ENCODE results near the gene TAF3.
"Not testable (repeated sequence)": the region's sequence is repeated elsewhere in the genome, so short reads cannot be mapped to it uniquely, and the experiment has no call there.

Gene TAF3

GRCh38 chr10:7984325-7984724, 166.0 kb downstream of the TAF3 start:
- no peak for DNase-seq

DNA sequence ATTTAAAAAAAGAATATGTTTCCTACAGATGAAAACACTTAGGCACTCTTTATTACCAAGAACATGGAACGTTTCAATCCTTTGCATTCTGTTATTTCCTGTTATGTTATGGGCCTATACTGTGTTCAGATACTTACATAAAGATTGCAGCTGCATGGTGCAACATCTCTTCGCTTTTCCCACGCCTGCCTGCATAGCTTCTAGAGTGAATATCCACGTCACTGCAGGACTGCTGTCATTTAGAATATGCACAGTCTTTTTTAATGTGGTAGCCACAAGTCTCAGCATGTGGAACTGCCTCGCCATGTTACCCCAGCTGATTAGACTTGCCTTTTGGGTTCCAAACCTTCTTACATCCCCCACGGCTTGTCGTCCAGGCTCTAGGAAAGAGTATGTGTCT, 166.6 kb downstream of the TAF3 start:
- DNase-seq = peak; percentile 68

- DNase-seq = peak; percentile 53
These were observed 168.5 kb downstream of the TAF3 start for GRCh38 chr10:7986851-7987250.

GRCh38 chr10:7988989-7989388, 170.7 kb downstream of the TAF3 start:
- no peak for DNase-seq

DNA sequence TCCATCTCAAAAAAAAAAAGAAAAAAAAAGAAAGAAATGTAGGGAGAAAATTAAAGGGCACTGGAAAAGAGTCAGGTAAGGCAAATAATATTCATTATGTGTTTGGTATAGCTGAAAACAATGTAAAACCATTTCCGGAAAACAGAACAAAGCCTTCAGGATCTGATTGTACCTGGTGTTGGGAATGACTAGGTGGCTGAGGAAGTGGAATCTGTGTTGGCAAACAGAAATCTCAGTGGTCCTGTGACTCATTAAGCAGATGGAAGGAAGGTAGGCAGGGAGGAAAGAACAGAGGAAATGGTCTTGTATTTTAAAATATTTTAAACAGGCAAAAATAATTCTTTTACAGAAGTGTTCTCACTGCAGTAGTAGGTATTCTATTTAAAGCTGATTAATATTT, 180.5 kb downstream of the TAF3 start:
- no peak for DNase-seq

GRCh38 chr10:8004469-8005000, 186.2 kb downstream of the TAF3 start:
- DNase-seq = no peak

DNA sequence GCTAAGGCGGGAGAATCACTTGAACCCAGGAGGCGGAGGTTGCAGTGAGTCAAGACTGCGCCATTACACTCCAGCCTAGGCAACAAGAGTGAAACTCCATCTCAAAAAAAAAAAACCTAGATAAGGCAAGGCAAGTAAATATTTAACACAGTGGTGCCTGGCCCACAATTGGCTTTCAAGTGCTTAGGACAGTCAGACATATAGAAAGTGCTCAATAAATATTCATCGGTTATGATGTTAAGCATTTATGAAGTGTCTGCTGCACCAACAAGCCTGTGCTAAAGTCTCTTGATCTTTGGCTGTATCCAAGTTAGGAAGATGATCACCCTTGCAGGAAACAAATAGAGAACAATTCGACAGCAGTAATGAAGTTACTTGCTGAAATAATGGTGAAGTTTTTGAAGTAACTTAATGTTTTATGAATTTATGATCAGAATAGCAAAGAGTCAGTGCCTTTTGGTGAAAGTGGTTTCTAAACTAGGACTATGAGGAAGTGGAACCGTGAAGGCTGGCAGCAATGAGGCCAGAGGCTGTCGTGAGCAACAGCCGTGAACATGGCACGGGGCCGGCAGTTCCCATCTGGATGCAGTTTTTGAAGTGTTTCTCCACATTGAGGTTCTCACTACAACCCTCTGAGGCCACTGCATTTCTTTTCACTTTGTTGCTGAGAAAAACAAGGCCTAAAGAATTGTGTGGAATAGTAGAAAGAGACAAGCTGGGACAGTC, 188.1 kb downstream of the TAF3 start:
- no peak for DNase-seq

- no peak for DNase-seq
These were observed 190.7 kb downstream of the TAF3 start for GRCh38 chr10:8009031-8009430.

DNA sequence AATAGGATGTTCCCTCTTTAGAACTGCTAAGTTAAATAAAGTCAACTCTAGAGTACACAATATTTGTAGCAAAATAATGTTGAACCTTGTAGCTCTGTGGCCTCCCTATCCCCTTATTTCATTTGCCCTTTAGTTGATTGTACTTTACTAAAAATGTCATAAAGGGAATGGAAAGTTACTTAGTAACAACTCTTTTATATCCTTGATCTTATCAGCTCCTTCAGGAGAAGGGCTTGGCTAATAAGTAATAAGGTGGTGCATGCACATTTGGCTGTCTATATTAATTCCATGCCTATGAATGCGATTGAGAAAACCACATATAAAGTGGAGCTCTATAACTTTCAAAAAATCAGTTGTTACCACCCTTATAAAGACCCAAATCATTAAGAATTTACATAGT, 194.7 kb downstream of the TAF3 start:
- no peak for DNase-seq

GRCh38 chr10:8013619-8014018, 195.3 kb downstream of the TAF3 start:
- DNase-seq = no peak

- no peak for DNase-seq
These were observed 196.3 kb downstream of the TAF3 start for GRCh38 chr10:8014649-8015048.

- peak; percentile 33 for DNase-seq
These were observed 199.0 kb downstream of the TAF3 start for GRCh38 chr10:8017277-8017676.

DNA sequence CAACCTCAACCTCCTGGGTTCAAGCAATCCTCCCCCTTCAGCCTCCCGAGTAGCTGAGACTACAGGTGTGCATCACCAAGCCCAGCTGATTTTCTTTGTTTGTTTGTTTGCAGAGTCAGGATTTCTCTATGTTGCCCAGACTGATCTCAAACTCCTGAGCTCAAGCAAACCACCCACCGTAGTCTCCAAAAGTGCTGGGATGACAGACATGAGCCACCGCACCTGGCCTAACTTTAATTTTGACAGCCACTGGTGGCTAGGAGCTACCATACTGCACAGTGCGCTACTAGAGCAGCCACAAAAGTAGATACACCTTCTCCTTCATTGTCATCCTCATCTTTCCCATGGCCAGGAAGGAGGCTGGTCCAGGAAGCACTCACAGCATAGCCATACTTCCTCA, 205.0 kb downstream of the TAF3 start:
- DNase-seq = no peak

DNA sequence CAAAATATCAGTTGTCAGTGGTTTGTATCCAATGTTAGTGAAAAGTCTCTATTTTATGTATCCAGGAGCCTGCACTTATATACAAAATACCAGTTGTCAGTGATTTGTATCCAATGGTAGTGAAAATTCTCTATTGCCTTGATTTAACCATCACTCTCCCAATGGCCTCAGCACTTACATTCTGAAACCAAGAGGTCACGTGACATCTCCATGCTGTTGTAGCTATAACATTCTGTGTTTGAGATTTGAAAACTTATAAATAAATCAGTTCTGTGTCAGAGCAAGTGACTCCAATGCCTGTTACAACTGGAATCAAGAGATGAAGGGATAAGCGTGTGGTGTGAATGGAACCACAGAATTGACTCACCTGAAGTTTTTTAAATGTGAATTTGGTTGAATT, 205.5 kb downstream of the TAF3 start:
- DNase-seq = no peak

GRCh38 chr10:8026349-8027259, 208.3 kb downstream of the TAF3 start:
- no peak for DNase-seq

GRCh38 chr10:8031211-8031610, 212.9 kb downstream of the TAF3 start:
- not testable (repeated sequence) for DNase-seq

DNA sequence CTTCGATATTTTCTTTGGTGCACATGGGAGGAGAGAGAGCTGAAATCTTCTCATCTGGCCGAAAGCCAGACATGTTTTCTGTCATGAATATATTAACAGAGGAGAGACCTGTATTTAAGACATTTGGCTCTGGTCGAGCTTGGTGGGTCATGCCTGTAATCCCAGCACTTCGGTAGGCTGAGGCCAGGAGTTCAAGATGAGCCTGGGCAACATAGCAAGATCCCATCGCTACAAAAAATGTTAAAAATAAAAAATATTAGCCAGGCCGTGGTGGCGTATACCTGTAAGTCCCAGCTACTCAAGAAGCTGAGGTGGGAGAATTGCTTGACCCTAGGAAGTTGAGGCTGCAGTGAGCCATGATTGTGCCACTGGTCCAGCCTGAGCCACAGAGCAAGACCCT, 214.3 kb downstream of the TAF3 start:
- DNase-seq = no peak

- no peak for DNase-seq
These were observed 215.6 kb downstream of the TAF3 start for GRCh38 chr10:8033812-8034465.

GRCh38 chr10:8034466-8035005, 216.2 kb downstream of the TAF3 start:
- no peak for DNase-seq

GRCh38 chr10:8035006-8035640, 216.8 kb downstream of the TAF3 start:
- DNase-seq = no peak

DNA sequence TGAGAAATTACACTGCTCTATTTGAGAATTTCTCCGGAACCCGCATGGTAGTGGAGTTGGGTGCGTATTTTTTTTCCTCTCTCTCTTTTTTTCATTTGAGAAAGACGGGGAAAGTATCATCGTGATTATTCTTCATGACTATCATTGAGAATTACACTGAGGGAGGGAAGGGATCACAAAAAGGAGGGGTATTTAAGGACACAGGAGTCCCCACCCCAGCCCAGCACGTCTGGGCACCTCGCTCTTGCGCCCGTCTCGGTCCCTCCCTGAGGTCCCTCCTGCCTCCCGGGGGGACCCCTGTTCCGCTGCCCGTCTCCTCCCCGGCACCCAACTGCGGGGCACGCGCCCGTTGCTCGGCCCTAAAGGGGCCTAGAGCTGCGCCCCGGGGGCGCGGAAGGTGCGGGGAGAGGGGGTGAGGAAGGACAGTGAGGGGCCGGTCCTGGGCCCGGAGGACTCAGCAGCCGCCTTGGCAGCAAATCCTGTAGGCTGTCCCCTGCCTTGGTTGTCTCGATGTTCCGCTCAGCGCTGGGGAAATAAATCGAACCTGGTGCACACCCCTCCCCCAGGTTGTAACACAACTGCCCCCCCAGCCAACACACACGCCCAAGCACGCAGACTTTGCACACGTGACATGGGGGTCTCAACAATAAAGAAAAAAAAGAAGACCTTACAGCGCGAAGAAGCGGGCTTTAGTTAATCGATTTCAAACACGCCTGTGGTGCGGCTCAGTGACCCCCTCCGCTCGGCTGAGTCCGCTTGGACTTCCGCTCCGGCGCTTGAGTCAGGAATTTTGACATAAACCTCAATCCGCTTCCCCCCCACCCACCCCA, 217.6 kb downstream of the TAF3 start:
- DNase-seq = no peak
